Psoas muscle (tissue), 8 donors: ENCODE results near the gene KMT2A. TPM values are rescaled to one million over a fixed set of nuclear protein-coding genes. Genes with fewer than 3 reads are reported as not detected.
"Not testable (repeated sequence)": the region's sequence is repeated elsewhere in the genome, so short reads cannot be mapped to it uniquely, and the experiment has no call there.

Source experiments
- ATAC-seq, 4 donors: fragments of 200-7000 bp; cut with Tn5 transposase; one replicate each; pipeline ENCODE4 v1.9.1; 2020; ENCODE audit warnings: moderate library complexity in 3 of 4, mild to moderate bottlenecking in 2 of 4
- DNase-seq, 2 donors: peaks; one replicate each; pipeline ENCODE4 v3.0.0-alpha.2; 2020
- H3K27ac ChIP-seq: fragments of 200-600 bp; one replicate; pipeline ENCODE4 v1.8.0; 2022
- H3K27me3 ChIP-seq, 3 donors: fragments of 200-600 bp in 1 of 3; one replicate each; pipeline versions ENCODE4 v1.6.1 to v1.8.0; 2013 to 2022; ENCODE audit warnings: low read length in 2 of 3, mild to moderate bottlenecking in 2 of 3, moderate library complexity in 1 of 3; ENCODE audit not compliant: insufficient read depth in 3 of 3
- H3K36me3 ChIP-seq, 2 donors: fragments of 200-600 bp in 1 of 2; one replicate each; pipeline versions ENCODE4 v1.6.1 to v1.8.0; 2013 to 2022; ENCODE audit warnings: low read depth in 1 of 2, mild to moderate bottlenecking in 1 of 2, moderate library complexity in 1 of 2; ENCODE audit not compliant: insufficient read depth in 1 of 2
- H3K4me1 ChIP-seq: fragments of 200-600 bp; one replicate; pipeline ENCODE4 v1.8.0; 2022
- H3K4me3 ChIP-seq: fragments of 200-600 bp; one replicate; pipeline ENCODE4 v1.8.0; 2022; ENCODE audit warnings: mild to moderate bottlenecking
- H3K9me3 ChIP-seq: fragments of 200-600 bp; one replicate; pipeline ENCODE4 v1.8.0; 2022
- CTCF ChIP-seq: fragments of 200-600 bp; IDR thresholded peaks from one replicate; pipeline ENCODE4 v1.8.0; 2022; ENCODE audit warnings: antibody characterized with exemption
- WGBS, 3 donors: extraction: QIAGEN DNeasy Blood & Tissue Kit; methylation state at CpG; one replicate each; pipeline versions ENCODE4 v1.1.6 to v1.1.7; 2013; 5-methylcytosine and 5-hydroxymethylcytosine counted together
- intact Hi-C, 2 donors: fragments of 100-400 bp; cut with DNase I; formaldehyde crosslinking; loops; one replicate each; pipeline versions ENCODE4 v1.11.0 to v1.14.2; 2022
- polyA plus RNA-seq, 3 donors: library from polyadenylated mRNA; stranded (reverse); fragments of 200-250 nt; gene quantifications; one replicate each; pipeline ENCODE4 v1.2.3, GENCODE V29; 2013
- total RNA-seq, 4 donors: library from RNA; stranded (reverse); fragmentation: NEBNext Ultra II Directional in 2 of 4; extraction: Animal tissue kit (Norgen Biotek cat#: 25700) in 2 of 4; gene quantifications; one replicate each; pipeline versions ENCODE4 v1.2.1 to v1.2.4, GENCODE V29; 2021 to 2023
- donor health status: healthy with polysubstance abuse.
- donor health status: DM: no; HTN: no; CAD: no; lungs with moderate emphysema.
- donor health status: Bipolar disorder and iron deficiency.
- donor health status: healthy.
- donor health status: DM: yes; HTN: yes; CAD: no.
- donor health status: DM: no; HTN: no; CAD: no.
- donor health status: DM: no; HTN: no; CAD: no.
- donor health status: DM: yes; HTN: yes; CAD: no.

Gene KMT2A
- total and polyA plus RNA-seq, 7 donors, result 3.1 to 27.3 (median 18.1) TPM

GRCh38 chr11:118401151-118401879, 35.0 kb upstream of the KMT2A start, which contains the start of gene ATP5MG:
Gene ATP5MG, plus strand, starts transcription at chr11:118401606. Its CDS starts 60 bp downstream, at chr11:118401666.
- no peaks in the 10 kb centered on the region for H3K27me3 ChIP-seq
- 0 to 1% (median 1%) methylated on average over 51 of the region's 51 CpGs for WGBS, 3 donors
- no peak for TF ChIP-seq CTCF
- intact Hi-C loops, result loop anchor here (5.0 kb wide), 2 partner anchors 36 to 86 kb away; partner anchors contain the start of gene KMT2A (in 2 of the 2)
- peak; percentile 92 to 96 for DNase-seq
- H3K36me3 ChIP-seq, result peaks cover 0 to 44% of the 10 kb centered on the region in 2 donors
- peak within 1 kb of the TSS; percentile 70 for H3K4me3 ChIP-seq
- peaks cover 29% of the 10 kb centered on the region for H3K4me1 ChIP-seq
- ATAC-seq, result peak; percentile 85 to 92 (median 88)
- peak within 1 kb of the TSS; percentile 84 for H3K27ac ChIP-seq
- no peaks in the 10 kb centered on the region for H3K9me3 ChIP-seq

GRCh38 chr11:118401880-118402590, 34.3 kb upstream of the KMT2A start:
- Histone ChIP-seq H3K27ac (peak overlapping the region; percentile 84), H3K27me3 (no peaks in the 10 kb centered on the region), H3K36me3 (peaks cover 3 to 44% of the 10 kb centered on the region in 2 donors), H3K9me3 (no peaks in the 10 kb centered on the region), H3K4me1 (peaks cover 34% of the 10 kb centered on the region), H3K4me3 (peak overlapping the region; percentile 70)
- DNase-seq (no peak), ATAC-seq (peak; percentile 34 to 49 (median 42))
- 0 to 1% (median 1%) methylated on average over 22 of the region's 22 CpGs for WGBS, 3 donors
- intact Hi-C loops, result loop anchor here (5.0 kb wide), 2 partner anchors 35 to 85 kb away; partner anchors contain the start of gene KMT2A (in 2 of the 2)
- no peak for TF ChIP-seq CTCF

GRCh38 chr11:118402594-118402993, 33.7 kb upstream of the KMT2A start:
- peak overlapping the region; percentile 84 for H3K27ac ChIP-seq
- peak overlapping the region; percentile 70 for H3K4me3 ChIP-seq
- not testable (repeated sequence) for H3K9me3 ChIP-seq, H3K27me3 ChIP-seq, ATAC-seq, DNase-seq
- H3K4me1 ChIP-seq, result peaks cover 34% of the 10 kb centered on the region
- H3K36me3 ChIP-seq, result peaks cover 3 to 44% of the 10 kb centered on the region in 2 donors
- 68 to 75% (median 72%) methylated on average over 7 of the region's 7 CpGs for WGBS, 3 donors
- intact Hi-C loops, result loop anchor here (5.0 kb wide), 2 partner anchors 35 to 85 kb away; partner anchors contain the start of gene KMT2A (in 2 of the 2)

- 47 to 51% (median 51%) methylated on average over 7 of the region's 7 CpGs for WGBS, 3 donors
Observed at GRCh38 chr11:118406599-118407166, 29.6 kb upstream of the KMT2A start.

More at GRCh38 chr11:118406599-118407166, 29.6 kb upstream of the KMT2A start:
- intact Hi-C loops, result no loop called here
- DNase-seq (no peak), ATAC-seq (no peak)
- peaks cover 34% of the 10 kb centered on the region for H3K4me1 ChIP-seq
- H3K27ac ChIP-seq, result no peak overlapping the region
- H3K27me3 ChIP-seq, result no peaks in the 10 kb centered on the region
- TF ChIP-seq CTCF, result no peak
- no peak overlapping the region for H3K4me3 ChIP-seq
- H3K36me3 ChIP-seq, result peaks cover 3 to 61% of the 10 kb centered on the region in 2 donors
- H3K9me3 ChIP-seq, result no peaks in the 10 kb centered on the region
